ENCODE measurements around the gene SLC24A4.

The SLC24A4 gene

DNA sequence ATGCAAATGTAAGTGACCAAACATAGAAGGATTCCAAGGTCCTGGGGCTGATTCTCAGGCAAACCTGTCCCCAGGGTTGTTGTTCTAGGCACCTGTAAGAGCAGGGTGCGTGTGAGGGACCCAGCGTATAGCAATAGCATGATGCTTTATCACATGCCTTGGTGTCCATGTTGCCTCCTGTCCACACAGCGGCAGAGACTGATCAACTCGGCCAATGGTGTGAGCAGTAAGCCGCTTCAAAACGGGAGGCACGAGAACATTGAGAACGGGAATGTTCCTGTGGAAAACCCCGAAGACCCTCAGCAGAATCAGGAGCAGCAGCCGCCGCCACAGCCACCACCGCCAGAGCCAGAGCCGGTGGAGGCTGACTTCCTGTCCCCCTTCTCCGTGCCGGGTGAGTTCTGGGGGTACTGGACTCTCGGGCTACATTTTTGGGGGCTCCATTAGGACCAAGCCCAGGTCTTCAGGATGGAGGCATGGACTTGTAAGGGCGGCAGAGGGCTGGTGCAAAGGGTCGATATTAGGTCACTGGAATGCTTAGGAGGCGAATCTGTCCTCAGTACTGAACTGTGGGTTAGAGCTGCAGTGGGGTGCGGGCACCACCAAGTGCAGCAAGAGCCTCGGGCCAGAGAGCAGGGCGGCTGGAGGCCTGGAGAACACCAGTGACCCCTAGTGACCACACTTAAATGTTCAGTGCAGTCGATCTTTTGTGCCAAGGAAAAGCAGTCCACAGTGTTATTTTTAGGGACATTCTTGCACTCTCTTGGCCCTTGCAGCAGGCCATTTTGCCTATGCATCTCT is 133.4 kb downstream of the SLC24A4 start:
- no peak for DNase-seq (ENCODE audit: low read depth in 1 of 2, low spot score in 1 of 2)

GRCh38 chr14:92457016-92457565 is 134.1 kb downstream of the SLC24A4 start:
- no peak for DNase-seq (ENCODE audit: low read depth in 1 of 2, low spot score in 1 of 2)

- DNase-seq (ENCODE audit: low read depth in 1 of 2, low spot score in 1 of 2), result no peak
Observed at GRCh38 chr14:92458136-92459029, 135.4 kb downstream of the SLC24A4 start.

DNA sequence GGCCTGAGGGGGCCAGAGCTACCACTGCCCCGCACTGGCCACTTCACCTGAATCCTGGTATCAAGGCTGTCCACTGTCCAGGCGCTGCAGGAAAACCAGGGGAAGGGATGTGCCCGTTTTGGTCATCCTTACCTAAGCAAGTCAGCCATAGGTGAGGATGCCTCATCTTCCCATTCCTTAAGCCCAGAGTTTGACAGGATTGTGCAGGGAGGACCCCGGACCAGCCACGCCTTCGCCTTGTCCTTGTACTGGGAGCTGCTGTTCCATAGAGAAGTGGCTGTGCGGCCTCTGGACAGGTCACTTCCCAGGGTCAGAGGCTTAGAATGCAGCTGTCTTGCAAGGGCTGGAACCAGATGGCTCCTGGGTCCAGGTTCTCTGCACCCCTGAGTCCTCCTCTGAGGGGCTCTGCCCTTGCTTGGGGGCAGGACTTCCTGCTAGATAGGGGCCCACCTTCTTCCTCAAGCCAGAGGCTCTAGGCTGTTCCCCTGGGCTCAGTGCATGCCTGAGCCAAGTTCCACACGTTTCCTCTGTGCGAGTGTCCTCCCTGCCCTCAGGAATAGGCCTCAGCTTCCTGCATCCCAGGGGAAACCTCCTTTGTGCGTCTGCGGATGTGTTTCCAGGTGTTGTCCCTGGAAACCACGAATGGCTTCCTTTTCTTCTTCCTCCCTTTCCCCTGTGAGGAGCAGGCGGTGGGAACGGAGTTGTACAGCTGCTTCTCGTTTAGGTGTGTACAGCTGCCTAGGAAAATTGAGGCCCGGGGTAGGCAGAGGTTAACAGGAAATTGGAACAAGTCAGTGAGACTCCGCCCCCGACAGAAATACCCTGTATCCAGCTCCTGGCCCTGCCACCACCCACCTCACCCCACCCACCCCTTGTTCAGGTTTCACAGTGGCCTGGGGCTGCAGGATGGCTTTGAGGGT is 136.3 kb downstream of the SLC24A4 start:
- no peak for DNase-seq (ENCODE audit: low read depth in 1 of 2, low spot score in 1 of 2)

- no peak for DNase-seq (ENCODE audit: low read depth in 1 of 2, low spot score in 1 of 2)
Observed at GRCh38 chr14:92459950-92460421, 137.0 kb downstream of the SLC24A4 start.

DNA sequence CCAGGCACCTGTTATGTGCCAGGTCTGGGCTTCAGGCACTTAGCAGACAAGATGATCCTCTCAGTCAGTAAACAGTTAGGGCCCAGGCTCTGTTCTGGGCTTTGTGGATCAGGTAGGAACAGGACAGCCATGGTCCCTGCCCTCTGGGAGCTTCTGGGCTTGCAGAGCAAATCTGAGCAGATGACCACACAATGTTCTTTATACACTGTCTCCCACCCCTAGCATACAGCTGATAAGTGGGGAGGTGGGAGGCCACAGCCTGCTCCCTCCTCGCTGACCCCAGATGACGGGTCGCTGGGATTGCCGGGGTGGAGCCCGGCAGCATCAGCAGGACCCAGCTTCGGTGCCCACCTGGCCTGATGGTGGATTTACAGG is 137.6 kb downstream of the SLC24A4 start:
- DNase-seq (ENCODE audit: low read depth in 1 of 2, low spot score in 1 of 2), result no peak

GRCh38 chr14:92460916-92461579 is 138.1 kb downstream of the SLC24A4 start:
- DNase-seq (ENCODE audit: low read depth in 1 of 2, low spot score in 1 of 2), result no peak

GRCh38 chr14:92461891-92462290 is 138.9 kb downstream of the SLC24A4 start:
- no peak for DNase-seq (ENCODE audit: low read depth in 1 of 2, low spot score in 1 of 2)

GRCh38 chr14:92462568-92462967 is 139.6 kb downstream of the SLC24A4 start:
- no peak for DNase-seq (ENCODE audit: low read depth in 1 of 2, low spot score in 1 of 2)

DNA sequence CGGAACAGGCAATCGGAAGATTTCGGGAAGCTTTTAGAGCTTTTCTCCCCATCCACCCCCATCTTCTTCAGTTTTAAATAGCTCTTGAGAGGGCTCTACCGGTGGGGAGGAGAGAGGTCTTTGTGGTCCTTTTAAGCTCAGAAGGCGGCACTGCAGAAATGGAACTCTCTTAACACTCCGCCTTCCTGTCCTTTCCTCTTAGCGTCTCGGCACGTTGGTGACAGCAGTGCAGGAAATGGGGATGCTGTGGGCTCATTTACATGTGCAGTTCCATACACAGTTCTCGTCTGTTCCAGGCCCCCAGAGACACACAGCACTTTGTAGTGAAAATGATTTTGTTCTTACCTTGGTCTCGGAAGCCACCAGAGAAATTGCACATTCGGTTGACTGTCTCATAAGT is 140.2 kb downstream of the SLC24A4 start:
- no peak for DNase-seq (ENCODE audit: low read depth in 1 of 2, low spot score in 1 of 2)

DNA sequence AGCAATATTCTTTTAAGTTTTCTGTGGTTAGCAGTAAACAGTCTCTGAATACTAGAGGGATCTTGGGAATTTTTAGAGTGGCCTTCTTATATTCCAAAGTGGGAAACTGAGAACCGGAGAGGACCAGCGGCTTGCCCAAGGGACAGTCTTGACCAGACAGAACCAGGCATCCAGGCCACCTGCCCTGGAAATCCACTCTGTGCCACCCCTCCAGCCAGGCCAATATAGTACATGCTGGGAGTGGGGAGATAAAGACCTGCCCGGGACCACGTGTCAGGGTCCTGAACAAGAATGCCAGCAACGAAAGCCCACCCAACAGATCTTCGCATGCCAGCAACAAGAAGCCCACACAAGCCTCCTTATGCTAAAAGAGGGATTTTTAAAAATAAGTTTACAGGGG is 141.2 kb downstream of the SLC24A4 start:
- no peak for DNase-seq (ENCODE audit: low read depth in 1 of 2, low spot score in 1 of 2)

GRCh38 chr14:92464716-92465115 is 141.8 kb downstream of the SLC24A4 start:
- no peak for DNase-seq (ENCODE audit: low read depth in 1 of 2, low spot score in 1 of 2)

DNA sequence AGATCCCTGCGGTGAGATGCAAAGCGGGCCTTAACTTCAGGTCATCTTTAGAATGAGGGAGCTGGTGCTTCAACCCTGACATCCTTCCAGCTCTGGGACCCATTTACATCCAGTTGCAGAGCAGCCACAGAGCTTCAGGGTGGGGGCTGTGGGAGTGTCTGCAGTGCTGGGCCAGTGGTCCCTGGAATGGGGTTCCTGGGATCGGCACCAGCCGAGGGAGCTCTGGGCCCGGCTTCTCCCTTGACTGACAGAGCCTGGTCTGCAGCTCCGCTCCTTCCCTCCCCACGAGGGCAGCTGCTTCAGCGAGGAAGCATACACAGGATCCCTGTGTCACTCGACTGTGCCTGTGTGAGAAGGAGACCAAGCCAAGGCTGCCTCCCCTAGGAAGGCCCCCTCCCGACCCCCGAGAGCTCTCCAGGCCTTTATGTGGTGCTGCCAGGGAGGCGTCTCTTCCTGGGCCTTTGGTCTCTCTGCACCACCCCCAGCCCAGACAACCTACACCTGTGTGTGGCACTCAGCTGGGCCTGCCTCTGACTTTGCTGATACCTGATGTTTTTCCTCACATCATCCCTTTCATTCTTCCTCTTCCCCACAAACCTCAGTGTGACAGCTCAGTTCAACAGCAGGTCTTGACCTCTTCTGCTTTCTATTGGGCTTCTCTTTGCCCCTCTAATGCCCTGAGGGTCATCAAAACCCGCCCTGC is 142.5 kb downstream of the SLC24A4 start:
- no peak for DNase-seq (ENCODE audit: low read depth in 1 of 2, low spot score in 1 of 2)

GRCh38 chr14:92466059-92466458 is 143.1 kb downstream of the SLC24A4 start:
- no peak for DNase-seq (ENCODE audit: low read depth in 1 of 2, low spot score in 1 of 2)

GRCh38 chr14:92469515-92469914 is 146.6 kb downstream of the SLC24A4 start:
- DNase-seq (ENCODE audit: low read depth in 1 of 2, low spot score in 1 of 2), result no peak

- no peak for DNase-seq (ENCODE audit: low read depth in 1 of 2, low spot score in 1 of 2)
Observed at GRCh38 chr14:92470215-92470614, 147.2 kb downstream of the SLC24A4 start.

DNA sequence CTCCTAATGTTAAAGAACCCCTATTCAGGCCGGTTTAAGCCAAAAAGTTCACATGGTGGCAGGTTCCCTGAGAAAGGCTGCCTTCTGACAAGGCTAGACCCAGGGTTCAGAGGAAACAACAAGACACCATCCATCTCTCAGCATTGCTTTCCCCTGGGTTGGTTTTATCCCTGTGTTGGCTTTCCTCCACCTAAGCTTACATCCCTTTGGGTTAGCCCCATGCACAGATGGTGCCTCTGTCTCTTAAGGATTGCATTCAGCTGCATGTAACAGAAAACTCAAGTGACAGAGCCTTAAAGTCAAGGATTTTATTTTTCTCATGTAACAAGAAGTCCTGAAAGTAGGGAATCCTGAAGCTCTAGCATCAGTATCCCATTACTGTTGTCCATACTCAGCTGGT is 147.8 kb downstream of the SLC24A4 start:
- DNase-seq (ENCODE audit: low read depth in 1 of 2, low spot score in 1 of 2), result no peak

- DNase-seq (ENCODE audit: low read depth in 1 of 2, low spot score in 1 of 2), result no peak
Observed at GRCh38 chr14:92471919-92472318, 149.0 kb downstream of the SLC24A4 start.

DNA sequence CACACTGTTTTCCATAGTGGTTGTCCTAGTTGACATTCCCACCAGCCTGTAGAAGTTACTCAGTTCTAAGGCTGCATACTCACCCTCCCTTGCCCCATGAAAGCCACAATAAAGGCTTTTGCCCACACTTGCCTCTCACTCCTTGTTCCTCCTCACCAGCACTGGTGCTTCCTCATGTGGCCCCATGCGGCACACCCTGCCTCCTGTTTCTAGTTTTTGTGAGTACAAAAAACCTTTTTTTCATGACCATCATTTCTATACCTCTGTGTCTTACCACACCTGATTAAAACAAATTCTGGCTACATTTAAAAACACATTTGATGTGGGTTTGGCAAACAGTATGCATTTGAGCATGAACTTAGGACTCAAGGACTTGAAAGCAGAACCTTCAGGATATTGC is 149.9 kb downstream of the SLC24A4 start:
- DNase-seq (ENCODE audit: low read depth in 1 of 2, low spot score in 1 of 2), result no peak

All from stimulated activated CD4-positive, alpha-beta T cell treated with anti-CD3 and anti-CD28 coated beads, Interleukin-15, amount 100 ng/mL, for 1 hour (primary cell).